IPS-15b (cell line): ENCODE results near the gene DEF6.

Experiments
- H3K27me3 ChIP-seq: one replicate; pipeline ENCODE4 v1.6.1; 2013; ENCODE audit warnings: low read length; ENCODE audit not compliant: control insufficient read depth, insufficient read depth
- H3K36me3 ChIP-seq: one replicate; pipeline ENCODE4 v1.6.1; 2013; ENCODE audit warnings: low read length; ENCODE audit not compliant: control insufficient read depth, insufficient read depth
- H3K4me1 ChIP-seq: one replicate; pipeline ENCODE4 v1.6.1; 2013; ENCODE audit warnings: mild to moderate bottlenecking, low read length; ENCODE audit not compliant: control insufficient read depth, insufficient read depth
- H3K4me3 ChIP-seq: one replicate; pipeline ENCODE4 v1.5.1; 2013; ENCODE audit warnings: low read depth, low read length
- H3K9ac ChIP-seq: one replicate; pipeline ENCODE4 v1.6.1; 2013; ENCODE audit warnings: low read depth, mild to moderate bottlenecking, low read length
- H3K9me3 ChIP-seq: one replicate; pipeline ENCODE4 v1.6.1; 2013; ENCODE audit warnings: mild to moderate bottlenecking, low read length; ENCODE audit not compliant: control insufficient read depth, insufficient read depth

The DEF6 gene

DNA sequence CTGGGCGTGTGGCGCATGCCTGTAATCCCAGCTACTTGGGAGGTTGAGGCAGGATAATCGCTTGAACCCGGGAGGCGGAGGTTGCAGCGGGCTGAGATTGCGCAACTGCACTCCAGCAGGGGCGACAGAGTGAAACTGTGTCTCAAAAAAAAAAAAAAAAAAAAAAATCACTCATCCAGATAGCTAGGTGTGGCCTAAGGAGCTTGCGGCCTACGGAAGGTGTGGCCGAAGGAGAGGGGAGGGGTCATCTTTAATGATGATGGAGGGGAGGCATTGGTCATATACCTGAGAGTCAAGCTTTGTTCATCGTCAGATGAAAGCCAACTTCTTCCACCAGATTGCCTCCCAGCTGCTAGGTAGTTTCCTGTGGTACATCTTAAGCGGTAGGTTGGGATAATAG is 43.9 kb downstream of the DEF6 start:
- H3K9ac ChIP-seq = no peak overlapping the region
- peaks cover 5% of the 10 kb centered on the region for H3K27me3 ChIP-seq
- peaks cover 4% of the 10 kb centered on the region for H3K36me3 ChIP-seq
- H3K4me3 ChIP-seq = no peak overlapping the region
- no peaks in the 10 kb centered on the region for H3K9me3 ChIP-seq
- peaks cover 7% of the 10 kb centered on the region for H3K4me1 ChIP-seq

DNA sequence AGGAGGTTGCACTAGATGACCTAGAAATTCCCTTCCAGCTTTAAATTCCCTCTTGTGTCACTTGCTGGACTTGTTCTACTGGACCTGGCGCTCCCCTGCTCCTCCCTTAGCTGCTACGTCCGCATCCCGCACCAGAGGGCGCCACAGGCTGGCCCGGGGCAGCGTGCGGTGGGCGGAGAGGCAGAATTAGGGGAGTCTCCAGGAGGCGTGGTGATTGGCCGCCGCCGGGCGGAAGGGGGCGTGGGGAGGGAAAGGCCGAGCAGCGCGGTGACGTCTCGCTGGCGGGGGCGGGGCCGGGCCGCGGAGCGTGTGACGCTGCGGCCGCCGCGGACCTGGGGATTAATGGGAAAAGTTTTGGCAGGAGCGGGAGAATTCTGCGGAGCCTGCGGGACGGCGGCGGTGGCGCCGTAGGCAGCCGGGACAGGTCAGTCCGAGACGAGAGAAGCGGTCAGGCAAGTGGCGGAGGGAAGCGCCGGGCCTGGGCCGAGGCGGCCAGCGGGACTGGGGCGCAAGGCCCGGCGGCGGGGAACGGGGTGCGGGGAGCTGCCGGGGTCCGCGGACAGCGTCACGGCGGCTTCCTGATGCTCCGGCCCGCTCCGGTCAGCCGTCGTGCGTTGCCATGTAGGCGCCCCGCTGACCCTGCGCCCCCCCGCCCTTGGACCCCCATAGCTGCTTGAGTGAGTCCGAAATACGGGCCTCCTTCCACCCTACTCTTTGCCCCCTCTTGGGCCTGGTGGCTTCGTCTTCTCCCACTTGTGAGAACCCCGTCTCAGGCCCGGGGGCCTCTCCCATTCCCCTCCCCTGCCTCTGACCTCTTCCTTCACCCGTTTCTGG is 44.9 kb downstream of the DEF6 start, which contains the start of gene PPARD:
Gene PPARD (plus strand): TSS at position 301 of the 834 bp plus-strand sequence. CDS start 68,530 bp downstream, outside the sequence.
- H3K36me3 ChIP-seq = peaks cover 4% of the 10 kb centered on the region
- no peaks in the 10 kb centered on the region for H3K9me3 ChIP-seq
- peaks cover 7% of the 10 kb centered on the region for H3K4me1 ChIP-seq
- H3K9ac ChIP-seq = peak within 1 kb of the TSS; percentile 76
- H3K4me3 ChIP-seq = peak within 1 kb of the TSS; percentile 71
- peaks cover 5% of the 10 kb centered on the region for H3K27me3 ChIP-seq

DNA sequence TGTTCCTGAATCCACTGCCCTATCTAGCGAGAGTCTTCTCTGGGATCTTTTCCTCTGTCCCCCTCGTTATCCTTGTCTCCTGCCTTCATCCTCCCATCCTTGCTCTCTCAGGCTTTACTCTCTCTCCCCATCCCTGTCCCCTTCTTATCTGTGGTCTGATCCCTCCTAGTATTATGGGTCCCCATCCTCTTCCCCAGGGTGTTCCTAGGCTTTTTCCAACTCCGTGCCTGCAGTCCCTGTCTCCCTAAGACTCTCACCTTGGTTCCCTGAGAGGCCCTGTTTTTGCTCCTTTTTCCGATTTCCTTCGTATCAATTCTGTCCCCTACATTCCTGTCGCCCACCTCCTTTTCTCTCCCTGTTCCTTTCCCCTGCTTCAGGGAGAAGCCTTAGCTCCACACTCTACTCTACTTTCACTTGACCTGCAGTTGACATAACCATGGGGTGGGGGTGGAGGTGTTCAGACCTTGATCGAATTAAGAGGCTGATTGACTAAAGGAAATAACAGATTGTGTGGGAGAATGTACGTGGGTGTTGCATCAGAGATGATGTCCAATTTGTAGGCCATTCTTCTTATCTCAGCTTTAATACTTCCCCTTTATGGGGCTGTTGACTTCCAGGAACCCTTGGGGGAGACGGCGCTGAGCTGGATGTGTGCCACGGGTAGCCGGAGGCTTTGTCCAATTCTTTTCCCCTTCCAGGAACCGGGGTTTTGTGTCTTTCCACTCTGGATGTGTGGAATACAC is 45.6 kb downstream of the DEF6 start:
- H3K4me1 ChIP-seq = peaks cover 7% of the 10 kb centered on the region
- H3K4me3 ChIP-seq = peak overlapping the region; percentile 71
- H3K36me3 ChIP-seq = peaks cover 4% of the 10 kb centered on the region
- peak overlapping the region; percentile 76 for H3K9ac ChIP-seq
- peaks cover 5% of the 10 kb centered on the region for H3K27me3 ChIP-seq
- no peaks in the 10 kb centered on the region for H3K9me3 ChIP-seq

DNA sequence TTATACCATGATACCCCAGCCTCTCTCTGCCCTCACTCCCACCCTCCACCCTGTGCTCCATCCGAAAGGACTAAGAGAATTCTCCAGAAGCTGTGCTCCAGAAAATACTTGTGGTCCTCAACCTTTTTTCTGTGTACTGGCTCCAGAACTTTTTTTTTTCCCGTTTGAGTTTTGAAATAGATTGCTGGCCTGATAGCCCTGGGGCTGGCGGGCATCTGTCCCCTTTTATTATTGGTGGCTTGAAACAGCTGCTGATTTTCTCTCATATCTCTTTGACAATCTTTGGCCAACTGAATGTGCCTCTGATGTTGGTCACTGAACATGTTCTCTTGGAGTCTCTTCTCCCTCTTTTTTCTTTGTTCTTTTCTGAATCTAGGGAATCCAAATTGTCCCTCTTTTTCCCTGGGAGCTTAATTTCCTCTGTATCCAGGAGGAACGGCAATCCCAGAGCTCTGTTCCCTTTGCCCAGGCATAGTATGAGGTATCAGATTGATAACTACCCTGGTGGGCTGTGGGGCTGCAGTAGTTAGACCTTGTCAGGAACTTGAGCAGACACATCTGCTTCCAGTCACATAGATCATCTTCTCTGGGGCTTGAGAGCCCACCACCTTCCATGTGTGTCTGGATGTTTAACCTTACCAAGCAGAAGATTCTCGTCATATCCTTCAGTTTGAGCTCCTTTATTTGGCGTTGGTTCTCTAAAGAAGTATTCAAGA is 46.4 kb downstream of the DEF6 start:
- peaks cover 4% of the 10 kb centered on the region for H3K36me3 ChIP-seq
- no peaks in the 10 kb centered on the region for H3K9me3 ChIP-seq
- peaks cover 5% of the 10 kb centered on the region for H3K27me3 ChIP-seq
- H3K4me1 ChIP-seq = peaks cover 7% of the 10 kb centered on the region
- H3K4me3 ChIP-seq = no peak overlapping the region
- no peak overlapping the region for H3K9ac ChIP-seq

DNA sequence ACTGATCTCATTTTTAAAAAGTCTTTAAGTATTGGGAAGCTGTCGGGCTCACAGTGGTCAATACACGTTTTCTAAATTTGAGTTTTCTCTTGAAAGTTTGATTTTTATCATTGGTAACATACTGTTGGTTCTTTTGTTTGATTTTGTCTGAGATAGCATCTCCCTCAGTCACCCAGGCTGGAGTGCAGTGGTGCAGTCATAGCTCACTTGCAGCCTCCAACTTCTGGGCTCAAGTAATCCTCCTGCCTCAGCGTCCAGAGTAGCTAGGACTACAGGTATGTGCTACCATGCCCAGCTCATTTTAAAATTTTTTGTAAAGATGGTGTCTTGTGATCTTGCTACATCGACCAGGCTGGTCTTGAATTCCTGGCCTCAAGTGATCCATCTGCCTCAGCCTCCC is 53.8 kb downstream of the DEF6 start:
- Histone ChIP-seq H3K9ac (no peak overlapping the region), H3K36me3 (peaks cover 9% of the 10 kb centered on the region), H3K27me3 (no peaks in the 10 kb centered on the region), H3K9me3 (no peaks in the 10 kb centered on the region), H3K4me1 (no peaks in the 10 kb centered on the region), H3K4me3 (no peak overlapping the region)

DNA sequence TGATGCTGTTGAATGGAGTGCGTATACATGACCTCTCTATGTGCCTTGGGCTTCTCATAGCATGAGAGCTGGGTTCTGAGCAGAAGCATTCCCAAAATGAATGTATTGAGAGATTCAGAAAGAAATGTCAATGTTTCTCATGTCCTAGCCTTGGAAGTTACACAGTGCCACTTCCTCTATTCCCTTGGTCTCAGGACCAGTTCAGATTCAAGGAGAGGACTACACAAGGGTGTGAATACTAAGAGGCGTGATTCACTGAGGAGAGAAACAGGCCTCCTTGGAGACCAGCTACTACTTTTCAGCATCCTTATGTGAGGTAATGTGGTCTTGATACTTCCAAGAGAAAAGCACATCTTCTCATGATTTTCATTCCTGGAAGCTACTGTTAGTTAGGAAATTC is 55.1 kb downstream of the DEF6 start:
- H3K4me3 ChIP-seq = no peak overlapping the region
- H3K36me3 ChIP-seq = peaks cover 12% of the 10 kb centered on the region
- H3K27me3 ChIP-seq = no peaks in the 10 kb centered on the region
- no peak overlapping the region for H3K9ac ChIP-seq
- H3K4me1 ChIP-seq = no peaks in the 10 kb centered on the region
- H3K9me3 ChIP-seq = no peaks in the 10 kb centered on the region

DNA sequence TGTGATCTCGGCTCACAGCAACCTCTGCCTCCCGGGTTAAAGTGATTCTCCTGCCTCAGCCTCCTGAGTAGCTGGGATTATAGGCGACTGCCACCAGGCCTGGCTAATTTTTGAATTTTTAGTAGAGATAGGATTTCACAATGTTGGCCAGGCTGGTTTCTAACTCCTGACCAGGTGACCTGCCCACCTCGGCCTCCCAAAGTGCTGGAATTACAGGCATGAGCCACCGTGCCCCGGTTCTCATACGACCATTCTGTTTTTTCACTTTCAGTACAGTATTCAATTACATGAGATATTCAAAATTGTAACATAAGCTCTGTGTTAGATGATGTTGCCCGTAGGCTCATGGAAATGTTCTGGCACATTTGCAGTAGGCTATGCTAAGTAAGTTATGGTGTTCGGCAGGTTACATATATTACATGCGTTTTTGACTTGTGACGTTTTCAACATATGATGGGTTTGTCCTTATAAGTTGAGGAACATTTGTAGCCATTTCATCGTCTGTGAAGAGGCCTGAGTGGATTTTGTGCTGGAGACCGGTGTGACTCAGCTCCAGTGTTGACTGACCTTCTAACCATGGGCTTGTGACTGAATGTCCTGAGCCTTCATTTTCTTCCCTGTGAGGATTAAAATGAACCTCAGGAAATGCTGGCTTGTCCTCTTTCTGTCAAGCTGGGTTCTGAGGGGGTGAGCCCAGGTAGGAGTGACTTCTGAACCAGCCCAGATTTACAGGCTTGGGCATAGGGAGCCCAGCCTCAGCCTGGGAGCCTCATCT is 56.9 kb downstream of the DEF6 start:
- H3K9ac ChIP-seq = no peak overlapping the region
- H3K9me3 ChIP-seq = no peaks in the 10 kb centered on the region
- no peaks in the 10 kb centered on the region for H3K27me3 ChIP-seq
- H3K4me1 ChIP-seq = peaks cover under 1% of the 10 kb centered on the region
- H3K4me3 ChIP-seq = no peak overlapping the region
- H3K36me3 ChIP-seq = peaks cover 12% of the 10 kb centered on the region

DNA sequence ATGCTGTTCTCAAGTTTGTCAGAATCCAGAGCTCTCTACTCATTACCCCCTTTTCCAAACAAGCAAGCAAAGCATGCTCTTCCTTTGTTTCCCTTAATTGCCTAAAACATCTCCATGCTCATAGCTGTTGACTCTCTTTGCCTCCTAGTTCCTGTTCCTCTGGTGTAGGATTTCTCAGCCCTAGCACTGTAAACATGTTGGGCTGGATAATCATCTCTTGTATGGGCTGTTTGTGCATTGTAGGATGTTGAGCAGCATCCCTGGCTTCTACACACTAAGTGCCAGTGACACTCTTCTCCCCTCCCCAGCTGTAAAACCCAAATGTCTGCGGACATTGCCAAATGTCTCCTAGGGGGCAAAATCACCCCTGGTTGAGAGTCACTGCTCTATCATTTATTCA is 58.8 kb downstream of the DEF6 start:
- H3K9me3 ChIP-seq = no peaks in the 10 kb centered on the region
- H3K9ac ChIP-seq = no peak overlapping the region
- H3K27me3 ChIP-seq = no peaks in the 10 kb centered on the region
- peaks cover 9% of the 10 kb centered on the region for H3K4me1 ChIP-seq
- H3K36me3 ChIP-seq = peaks cover 12% of the 10 kb centered on the region
- H3K4me3 ChIP-seq = no peak overlapping the region

DNA sequence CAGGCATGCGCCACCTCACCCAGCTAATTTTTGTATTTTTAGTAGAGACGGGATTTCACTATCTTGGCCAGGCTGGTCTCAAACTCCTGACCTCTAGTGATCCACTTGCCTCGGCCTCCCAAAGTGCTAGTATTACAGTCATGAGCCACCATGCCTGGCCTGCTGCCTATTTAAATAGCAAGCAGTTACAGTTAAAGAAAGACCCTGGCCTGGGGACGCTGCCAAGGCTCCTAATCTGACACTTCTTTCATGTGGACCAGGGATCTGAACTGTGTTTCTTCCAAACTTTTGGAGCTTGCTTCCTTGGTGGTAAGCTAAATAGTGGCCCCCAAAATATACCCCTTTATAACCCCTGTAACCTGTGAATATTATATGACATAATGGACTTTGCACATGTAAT is 60.1 kb downstream of the DEF6 start:
- no peak overlapping the region for H3K9ac ChIP-seq
- H3K4me1 ChIP-seq = peaks cover 9% of the 10 kb centered on the region
- no peaks in the 10 kb centered on the region for H3K27me3 ChIP-seq
- H3K36me3 ChIP-seq = peaks cover 11% of the 10 kb centered on the region
- H3K4me3 ChIP-seq = no peak overlapping the region
- no peaks in the 10 kb centered on the region for H3K9me3 ChIP-seq

DNA sequence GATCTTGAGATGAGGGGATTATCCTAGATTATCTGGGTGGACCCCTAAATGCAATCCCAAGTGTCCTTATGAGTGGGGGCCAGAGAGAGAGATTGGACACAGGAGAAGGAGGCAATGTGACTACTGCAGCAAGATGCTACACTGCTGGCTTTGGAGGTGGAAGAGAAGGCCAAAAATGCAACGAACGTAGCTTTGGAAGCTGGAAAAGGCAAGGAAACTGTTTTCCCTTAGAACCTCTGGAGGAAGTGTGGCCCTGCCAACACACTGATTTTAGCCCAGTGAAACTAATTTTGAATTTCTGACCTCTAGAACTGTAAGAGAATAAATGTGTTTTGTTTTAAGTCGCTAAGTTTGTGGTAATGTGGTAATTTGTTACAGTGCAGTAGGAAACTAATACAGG is 60.5 kb downstream of the DEF6 start:
- Histone ChIP-seq H3K9ac (no peak overlapping the region), H3K27me3 (no peaks in the 10 kb centered on the region), H3K36me3 (peaks cover 10% of the 10 kb centered on the region), H3K4me1 (peaks cover 9% of the 10 kb centered on the region), H3K9me3 (no peaks in the 10 kb centered on the region), H3K4me3 (no peak overlapping the region)

DNA sequence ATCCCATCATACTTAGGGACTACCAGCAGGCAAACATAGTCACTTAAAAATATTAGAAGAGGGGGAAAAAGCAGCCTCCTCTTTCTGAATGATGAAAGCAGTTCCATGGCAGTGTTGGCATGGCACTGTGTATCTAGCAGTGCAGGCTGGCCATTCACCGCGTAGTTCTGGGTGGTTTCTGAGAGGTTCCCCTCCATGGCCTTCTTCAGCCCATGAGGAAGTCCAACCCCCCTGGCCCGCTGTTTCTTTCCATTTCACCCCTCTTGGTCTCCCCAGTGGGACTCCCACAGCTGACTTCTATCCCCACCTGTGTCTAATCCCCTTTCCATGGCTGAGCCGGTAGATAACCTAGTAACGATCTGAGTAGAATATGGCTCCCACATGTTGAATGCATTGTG is 61.7 kb downstream of the DEF6 start:
- Histone ChIP-seq H3K4me3 (no peak overlapping the region), H3K36me3 (peaks cover 10% of the 10 kb centered on the region), H3K27me3 (no peaks in the 10 kb centered on the region), H3K9me3 (no peaks in the 10 kb centered on the region), H3K9ac (no peak overlapping the region), H3K4me1 (peaks cover 9% of the 10 kb centered on the region)
